HG03280 (cell line): ENCODE data around the gene NOS3.

Source experiments
- ATAC-seq: cut with Tn5 transposase; IDR thresholded peaks from one replicate; pipeline ENCODE4 v1.9.1; 2021; ENCODE audit warnings: mild to moderate bottlenecking, moderate library complexity; ENCODE audit not compliant: unreplicated experiment

The NOS3 gene

GRCh38 chr7:150977382-150978125 is 13.3 kb upstream of the NOS3 start:
- no peak for ATAC-seq

GRCh38 chr7:150978126-150978789 is 12.6 kb upstream of the NOS3 start, which contains the start of gene KCNH2:
Gene KCNH2 (minus strand): TSS chr7:150978321. CDS start chr7:150977913, 408 bp downstream.
- ATAC-seq, result no peak

- ATAC-seq, result no peak
Measured at GRCh38 chr7:150979713-150980390, 11.0 kb upstream of the NOS3 start.

GRCh38 chr7:150980663-150981062 is 10.2 kb upstream of the NOS3 start:
- ATAC-seq, result no peak

- no peak for ATAC-seq
Measured at GRCh38 chr7:150981644-150982043, 9.2 kb upstream of the NOS3 start.

- ATAC-seq, result no peak
Measured at GRCh38 chr7:150982351-150982750, 8.5 kb upstream of the NOS3 start.

- ATAC-seq, result no peak
Measured at GRCh38 chr7:150983893-150984368, 6.9 kb upstream of the NOS3 start.

GRCh38 chr7:150986099-150986512 is 4.7 kb upstream of the NOS3 start:
- ATAC-seq, result no peak

- ATAC-seq, result no peak
Measured at GRCh38 chr7:150986556-150986955, 4.3 kb upstream of the NOS3 start.

- ATAC-seq, result no peak
Measured at GRCh38 chr7:150988230-150989226, 2.3 kb upstream of the NOS3 start.

GRCh38 chr7:150989456-150989855 is 1.4 kb upstream of the NOS3 start:
- ATAC-seq, result no peak

- ATAC-seq, result no peak
Measured at GRCh38 chr7:150992051-150992640, 1.3 kb downstream of the NOS3 start.

- peak; percentile 53 for ATAC-seq
Measured at GRCh38 chr7:150992833-150993302, 2.1 kb downstream of the NOS3 start.

- ATAC-seq, result no peak
Measured at GRCh38 chr7:150993511-150993910, 2.7 kb downstream of the NOS3 start.

- ATAC-seq, result no peak
Measured at GRCh38 chr7:150994141-150994837, 3.5 kb downstream of the NOS3 start.

GRCh38 chr7:150994838-150995510 is 4.2 kb downstream of the NOS3 start:
- ATAC-seq, result no peak

- no peak for ATAC-seq
Measured at GRCh38 chr7:150996376-150997074, 5.7 kb downstream of the NOS3 start.

GRCh38 chr7:150997075-150997511 is 6.3 kb downstream of the NOS3 start:
- ATAC-seq, result no peak
